ENCODE results near the gene AUTS2.

Gene AUTS2

DNA sequence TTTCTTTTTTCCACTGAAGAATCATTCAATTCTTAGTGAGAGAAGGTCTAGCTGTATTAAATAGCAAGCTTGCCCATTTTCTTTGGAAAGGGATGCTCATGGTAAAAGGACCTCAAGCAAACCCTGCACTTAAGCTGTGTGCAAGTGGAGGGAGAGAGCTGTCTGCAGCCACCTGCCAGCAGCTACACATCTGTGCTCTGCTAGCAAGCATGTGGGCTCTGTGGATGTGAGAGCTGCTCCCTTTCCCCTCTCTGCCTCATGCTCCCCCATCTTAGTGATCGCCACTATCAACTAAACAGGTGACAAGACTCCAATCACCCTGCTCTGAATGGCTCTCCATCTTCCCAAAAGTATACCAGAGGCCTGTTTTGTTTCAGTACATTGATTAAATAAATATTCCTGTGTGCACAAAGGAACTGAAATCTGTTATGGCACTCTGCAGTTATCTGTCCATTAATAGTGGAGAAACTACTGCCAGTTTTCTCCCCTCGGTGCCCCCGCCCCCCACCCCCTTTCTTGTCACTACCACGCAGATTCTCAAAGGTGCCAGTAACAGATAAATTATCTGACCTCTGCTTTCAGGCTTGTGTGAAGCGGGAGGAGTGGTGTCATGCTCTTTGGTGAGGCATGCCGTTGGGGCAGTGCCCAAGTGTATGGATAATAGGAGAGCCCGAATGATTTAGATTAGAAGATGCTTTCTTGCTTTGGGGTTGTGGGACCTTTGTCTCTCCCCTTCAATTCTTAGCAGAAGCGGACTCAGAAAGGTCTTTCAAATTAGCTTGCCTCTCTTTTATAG, 26.4 kb downstream of the AUTS2 start:
- no peak for DNase-seq (ENCODE audit: low read depth)

DNA sequence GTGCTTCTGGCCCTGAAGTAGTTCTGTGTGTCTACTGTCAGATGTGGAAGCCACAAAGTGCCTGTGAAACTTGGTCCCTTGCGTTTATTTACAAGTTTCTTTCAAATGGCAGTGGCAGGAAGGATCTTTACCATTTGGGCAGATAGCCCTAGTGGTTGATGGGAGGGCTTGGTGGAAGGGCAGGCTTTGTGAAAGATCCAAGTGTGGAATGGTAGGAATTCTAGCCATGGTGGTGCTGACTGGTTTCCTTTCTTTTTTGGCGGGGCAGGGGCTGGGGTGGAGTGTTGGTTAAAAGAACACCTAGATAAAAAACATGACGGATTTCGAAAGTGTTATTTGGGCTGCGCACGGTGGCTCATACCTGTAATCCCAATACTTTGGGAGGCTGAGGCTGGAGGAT, 27.0 kb downstream of the AUTS2 start:
- DNase-seq (ENCODE audit: low read depth): no peak

DNA sequence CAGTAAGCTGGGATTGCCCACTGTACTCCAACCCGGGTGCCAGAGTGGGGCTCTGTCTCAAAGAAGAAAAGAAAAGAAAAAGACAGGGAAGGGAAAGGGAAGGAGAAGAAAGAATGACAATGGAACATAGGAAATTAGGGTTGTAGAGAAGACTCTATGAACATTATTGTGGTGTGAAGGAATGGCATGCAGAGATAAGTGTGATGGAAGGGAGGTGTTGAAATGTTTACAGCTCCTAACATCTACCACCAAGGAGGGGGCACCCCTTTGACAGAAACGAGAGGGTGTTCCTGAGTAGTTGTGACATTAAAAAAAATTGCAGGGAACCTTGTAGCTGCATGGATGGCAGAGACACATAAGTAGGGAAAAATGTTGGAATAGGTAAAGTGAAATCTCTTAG, 27.5 kb downstream of the AUTS2 start:
- DNase-seq (ENCODE audit: low read depth): no peak

DNA sequence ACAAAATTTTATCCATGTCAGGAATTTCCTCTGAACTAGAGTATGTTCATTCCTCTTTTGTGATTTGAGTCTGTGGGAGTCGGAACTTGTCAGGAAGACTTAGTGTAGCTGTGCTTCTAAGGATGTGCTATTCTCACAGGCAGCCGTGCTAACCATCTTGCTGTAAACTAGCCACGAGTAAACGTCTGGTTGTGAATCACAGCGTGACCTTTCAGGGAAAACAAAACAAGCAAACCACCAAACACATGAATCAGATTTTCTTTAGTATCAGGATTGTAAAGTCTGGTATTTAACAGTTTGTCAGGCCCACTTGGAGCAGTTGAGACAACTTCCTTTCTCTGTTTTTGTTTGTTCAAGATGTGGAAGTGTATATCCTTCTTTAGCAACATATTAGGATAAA, 32.0 kb downstream of the AUTS2 start:
- no peak for DNase-seq (ENCODE audit: low read depth)

DNA sequence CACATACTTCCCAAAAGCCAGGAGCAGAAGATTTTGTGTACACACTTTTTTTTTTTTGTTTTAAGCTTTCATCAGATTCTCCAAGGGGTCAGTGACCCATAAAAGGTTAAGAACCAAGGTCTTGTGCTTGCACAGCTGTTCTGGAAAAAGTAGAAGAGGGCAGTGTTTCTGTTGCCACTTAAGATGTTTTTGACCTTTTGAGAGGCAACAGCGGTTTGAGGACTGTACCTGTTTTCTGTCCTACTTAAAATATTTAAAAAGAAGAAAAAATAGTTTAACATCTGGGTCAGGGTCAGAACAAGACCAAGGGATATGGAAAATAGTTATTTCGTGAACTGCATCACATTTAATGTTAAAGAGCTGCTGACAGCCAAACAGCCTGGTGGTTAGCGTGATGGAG, 32.9 kb downstream of the AUTS2 start:
- no peak for DNase-seq (ENCODE audit: low read depth)

DNA sequence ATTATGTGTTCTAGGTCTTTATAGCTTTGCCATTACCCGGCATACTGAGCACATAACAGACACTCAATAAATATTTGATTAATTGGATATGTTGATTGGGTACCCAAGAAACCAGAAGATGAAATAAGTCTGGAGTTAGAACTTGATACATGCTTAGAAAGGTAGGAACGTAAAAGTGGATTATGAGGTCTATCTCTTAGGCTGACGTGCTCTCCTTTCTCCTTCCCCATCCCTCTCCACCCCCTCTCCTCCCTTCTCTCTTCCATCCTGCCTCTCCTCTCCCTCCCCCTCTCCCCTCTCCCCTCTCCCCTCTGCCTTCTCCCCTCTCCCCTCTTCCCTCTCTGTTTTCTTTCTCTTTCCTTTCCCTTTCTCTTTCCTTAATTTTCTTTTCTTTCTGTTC, 34.0 kb downstream of the AUTS2 start:
- no peak for DNase-seq (ENCODE audit: low read depth)

DNA sequence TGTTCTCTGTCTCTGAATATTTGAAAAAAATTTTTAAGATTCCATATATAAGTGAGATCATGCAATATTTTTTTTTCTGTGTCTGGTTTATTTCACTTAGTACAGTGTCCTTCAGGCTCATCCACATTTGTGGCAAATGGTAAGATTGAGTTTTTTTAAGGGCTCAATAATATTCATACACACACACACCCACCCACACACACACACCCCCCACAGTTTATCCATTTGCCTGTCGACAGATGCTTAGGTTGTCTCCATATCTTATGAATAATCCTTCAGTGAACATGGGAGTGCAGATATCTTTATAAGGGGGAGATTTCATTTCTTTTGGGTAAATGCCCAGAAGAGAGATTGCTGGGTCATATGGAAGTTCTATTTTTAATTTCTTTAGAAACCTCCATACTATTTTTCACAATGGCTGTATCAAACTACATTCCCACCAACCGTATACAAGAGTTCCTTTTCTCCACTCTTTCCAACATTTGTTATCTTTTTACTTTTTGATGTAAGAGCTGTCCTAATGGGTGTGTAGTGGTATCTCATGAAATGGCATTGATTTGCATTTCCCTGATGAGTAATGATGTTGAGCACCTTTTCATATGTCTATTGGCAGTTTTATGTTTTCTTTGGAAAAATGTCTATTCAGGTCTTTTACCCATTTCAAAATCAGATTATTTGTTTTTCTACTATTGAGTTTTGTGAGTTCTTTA, 35.0 kb downstream of the AUTS2 start:
- DNase-seq (ENCODE audit: low read depth): no peak

DNA sequence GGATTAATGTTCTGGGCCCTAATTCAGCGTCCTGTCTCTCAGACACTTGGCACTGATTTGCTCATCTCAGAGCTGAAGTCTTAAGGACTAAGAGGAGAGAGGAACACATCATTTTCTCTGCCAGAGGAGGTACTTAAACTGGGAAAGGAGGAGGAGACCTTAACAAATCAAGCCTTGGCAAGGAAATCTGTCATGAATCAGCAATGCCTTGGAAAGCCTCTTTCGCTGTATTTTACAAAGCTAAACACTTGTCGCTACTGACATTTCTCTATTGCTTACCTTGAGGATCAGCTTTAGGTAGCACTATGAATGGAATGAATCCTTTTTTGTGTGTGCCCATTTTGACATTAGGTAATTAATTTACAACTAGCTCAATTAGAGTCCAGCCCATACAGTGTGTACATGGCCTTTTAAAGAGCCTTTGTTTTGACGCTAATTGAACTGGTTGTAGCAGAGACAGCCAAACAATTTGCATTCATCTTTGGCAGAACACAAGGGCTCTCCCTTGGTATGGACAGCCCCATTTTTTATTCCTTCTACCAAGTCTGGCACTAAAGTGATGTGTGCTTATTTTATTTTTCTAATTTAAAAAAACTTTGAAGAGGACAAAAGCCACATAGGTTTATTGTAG, 37.4 kb downstream of the AUTS2 start:
- no peak for DNase-seq (ENCODE audit: low read depth)

DNA sequence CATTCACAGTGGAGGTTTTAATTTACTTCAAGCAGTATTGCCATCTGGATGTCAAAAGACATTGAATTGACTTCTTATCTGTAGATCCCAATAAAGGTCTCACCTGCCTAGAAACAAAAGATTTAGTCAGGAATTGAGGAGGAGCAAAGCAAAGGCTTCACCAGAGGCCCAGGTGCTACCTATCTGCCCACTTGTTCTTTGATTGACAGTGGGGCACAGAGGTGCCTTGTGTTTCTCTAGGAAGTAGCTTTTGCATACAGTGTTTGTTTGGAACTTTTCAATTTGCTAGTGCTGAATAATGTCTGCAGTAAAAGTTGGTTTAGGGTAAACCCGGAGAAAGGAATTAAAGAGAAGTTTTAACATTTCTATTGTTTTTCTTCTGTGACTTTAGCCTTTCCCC, 40.4 kb downstream of the AUTS2 start:
- DNase-seq (ENCODE audit: low read depth): no peak

DNA sequence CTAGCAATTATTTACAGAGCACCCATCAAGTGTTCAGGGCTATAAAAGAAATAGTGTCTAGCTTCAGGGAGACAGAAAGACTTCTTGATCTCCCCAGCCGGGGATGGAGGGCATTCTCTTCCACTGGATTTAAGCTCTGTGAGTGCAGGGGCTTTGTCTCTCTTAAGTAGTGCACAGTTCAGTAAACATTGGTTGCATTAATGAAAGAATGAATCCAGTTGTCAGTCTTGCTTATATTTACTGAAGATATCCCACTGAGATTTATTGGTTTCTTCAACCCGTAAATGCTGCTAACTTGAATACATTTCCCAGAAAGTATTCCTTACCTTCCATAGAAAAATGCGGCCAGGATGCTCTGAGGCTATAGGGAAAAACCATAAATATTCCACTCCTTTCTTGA, 41.9 kb downstream of the AUTS2 start:
- no peak for DNase-seq (ENCODE audit: low read depth)

DNA sequence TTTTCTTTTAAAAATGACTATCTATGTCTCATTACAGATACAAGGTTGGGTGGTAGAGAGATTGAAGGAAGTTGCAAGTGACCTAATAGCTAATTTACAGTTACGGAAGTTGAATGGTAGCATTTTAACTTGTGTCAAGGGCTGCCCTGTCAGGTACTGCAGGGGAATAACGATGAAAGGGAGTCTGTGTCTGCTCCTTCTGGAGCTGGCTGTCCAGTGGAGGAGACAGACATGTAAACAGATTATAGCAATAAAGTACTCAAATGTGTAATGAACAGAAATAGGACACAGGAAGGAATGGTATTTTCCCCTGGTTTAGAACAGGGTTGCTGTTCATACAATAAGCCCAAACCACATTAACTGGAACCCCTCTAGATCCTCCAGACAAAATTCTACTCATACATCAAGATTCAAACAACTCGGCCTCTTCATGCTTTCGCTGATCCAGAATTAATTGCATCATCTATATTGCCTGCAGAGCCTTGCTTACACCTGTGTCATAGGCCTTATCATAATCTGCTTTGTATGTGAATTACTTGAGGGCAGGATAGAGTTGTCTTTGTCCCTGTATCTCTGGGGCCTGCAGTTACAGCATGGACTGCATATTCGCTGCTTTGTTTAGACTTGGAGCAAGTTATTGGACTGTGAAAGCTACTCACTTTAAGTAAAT, 42.8 kb downstream of the AUTS2 start:
- no peak for DNase-seq (ENCODE audit: low read depth)

DNA sequence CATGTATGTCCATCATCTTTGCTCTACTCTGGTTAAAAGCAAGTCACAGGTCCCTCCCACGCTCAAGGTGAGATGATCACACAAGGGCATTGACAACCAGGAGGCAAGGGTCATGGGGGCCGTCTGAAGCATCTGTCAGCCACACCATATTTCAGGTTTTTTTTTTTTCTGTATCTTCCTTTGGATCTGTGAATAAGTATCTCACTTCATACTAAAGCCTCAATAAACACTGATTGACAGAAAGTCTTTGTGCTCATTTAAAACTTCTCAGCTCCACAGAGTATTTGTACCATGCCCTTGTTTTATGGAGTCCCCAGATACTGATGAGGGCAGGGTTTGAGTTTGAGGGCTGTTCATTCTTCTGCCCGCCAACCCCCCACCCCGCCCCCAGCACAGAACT, 45.0 kb downstream of the AUTS2 start:
- no peak for DNase-seq (ENCODE audit: low read depth)

DNA sequence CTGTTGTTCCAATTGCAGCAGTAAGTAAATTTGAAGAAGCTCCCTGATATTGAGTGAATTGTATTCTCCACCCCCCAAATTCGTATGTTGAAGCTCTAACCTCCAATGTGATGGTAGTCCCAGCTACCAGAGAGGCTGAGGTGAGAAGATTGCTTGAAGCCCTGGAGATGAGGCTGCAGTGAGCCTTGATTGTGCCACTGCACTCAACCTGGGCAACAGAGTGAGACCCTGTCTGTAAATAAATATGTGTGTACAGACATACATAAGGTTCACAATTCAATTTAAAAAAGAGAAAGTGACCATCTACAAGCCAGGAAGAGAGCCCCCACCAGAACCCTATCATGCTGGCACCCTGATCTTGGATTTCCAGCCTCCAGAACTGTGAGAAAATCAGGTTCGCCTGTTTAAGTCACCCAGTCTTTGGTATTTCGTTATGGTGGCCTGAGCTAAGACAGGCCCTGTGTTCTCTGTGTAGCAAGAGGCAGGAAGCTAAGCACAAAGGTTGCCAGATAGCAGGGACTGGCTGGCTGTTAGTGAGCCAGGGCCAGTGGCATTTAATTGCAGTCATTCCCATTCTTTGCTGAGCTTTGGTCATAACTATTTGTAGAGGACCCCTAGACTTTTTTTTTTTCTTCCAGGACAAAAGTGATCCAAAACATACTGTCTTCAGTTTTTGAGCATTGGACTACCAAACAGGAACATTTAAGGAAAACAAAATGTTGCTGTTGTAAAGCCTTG, 45.6 kb downstream of the AUTS2 start:
- DNase-seq (ENCODE audit: low read depth): no peak

DNA sequence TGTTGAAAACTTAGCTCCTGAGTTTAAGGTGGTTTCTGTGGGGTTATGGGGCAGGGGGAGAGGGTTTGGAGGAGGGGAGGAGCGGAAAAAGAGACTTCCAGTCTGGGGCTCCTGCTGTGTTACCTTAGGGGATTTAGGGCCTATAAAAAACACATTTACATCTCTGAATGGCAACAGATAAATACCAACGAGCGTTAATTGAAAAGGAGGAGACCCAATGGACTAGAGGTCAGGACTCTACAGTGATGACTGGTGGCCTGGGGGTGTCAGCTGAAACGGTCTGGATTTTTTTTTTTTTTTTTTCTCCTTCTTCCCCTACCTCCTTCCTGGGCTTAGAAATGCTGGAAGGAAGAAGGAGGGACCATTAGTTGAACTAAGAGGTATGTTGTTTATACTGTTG, 47.4 kb downstream of the AUTS2 start:
- no peak for DNase-seq (ENCODE audit: low read depth)

DNA sequence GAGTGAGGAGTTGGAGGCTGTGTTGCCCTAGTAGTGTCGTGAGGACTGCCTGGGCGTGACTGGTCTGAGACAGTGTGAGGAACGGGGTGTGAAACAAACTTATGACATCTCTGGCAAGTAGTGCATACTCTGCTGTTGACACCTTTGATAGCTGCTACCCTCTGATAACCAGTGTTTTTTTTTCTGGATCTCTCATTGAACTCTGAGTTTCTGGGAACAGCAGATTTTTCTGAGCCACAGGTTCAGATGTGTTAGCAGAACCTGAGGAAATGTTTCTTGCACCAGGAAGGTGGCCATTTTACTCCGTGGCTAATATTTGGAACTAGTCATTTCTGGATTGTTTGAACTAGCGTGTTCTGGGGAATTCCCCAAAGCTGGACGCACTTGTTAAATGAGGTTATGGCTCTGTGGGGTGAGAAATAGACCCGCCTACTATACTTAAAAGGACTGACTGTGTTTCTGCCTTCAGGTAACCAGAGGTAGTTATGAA, 52.9 kb downstream of the AUTS2 start:
- DNase-seq (ENCODE audit: low read depth): no peak

DNA sequence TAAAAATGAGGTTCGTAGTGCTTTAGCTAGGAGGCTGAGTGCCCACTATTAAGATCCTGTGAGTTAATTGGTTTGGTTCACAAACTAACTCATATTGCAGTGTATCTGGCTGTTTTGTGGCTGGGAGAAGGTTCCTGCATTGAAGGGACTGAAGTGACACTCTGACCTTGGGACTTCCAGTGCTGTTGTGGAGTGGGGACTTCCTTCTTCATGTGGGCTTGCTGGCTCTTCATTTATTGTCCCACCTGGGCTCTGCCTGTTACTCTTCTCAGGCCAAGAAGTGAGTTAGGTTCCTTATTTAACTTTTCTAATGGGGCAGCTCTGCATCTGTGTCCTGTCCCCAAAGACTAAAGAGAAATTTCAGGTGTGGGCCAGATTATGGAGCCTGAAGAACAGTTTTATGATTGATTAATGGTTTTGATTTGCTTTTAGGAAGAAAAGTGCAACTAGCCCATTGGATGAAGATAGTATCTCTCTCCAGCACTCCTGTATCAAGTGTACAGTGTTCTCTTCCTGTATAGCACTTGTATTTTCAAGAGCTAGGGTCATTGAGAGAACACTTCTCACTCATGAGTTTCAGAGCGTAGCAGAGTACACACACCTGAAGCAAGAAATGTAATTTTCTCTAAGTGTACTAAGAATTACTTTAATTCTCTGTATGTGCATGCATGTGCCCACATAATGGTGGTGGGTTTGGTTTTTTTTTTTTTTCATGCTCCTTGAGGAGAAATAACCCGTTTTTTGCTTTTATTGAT, 54.8 kb downstream of the AUTS2 start:
- no peak for DNase-seq (ENCODE audit: low read depth)

DNA sequence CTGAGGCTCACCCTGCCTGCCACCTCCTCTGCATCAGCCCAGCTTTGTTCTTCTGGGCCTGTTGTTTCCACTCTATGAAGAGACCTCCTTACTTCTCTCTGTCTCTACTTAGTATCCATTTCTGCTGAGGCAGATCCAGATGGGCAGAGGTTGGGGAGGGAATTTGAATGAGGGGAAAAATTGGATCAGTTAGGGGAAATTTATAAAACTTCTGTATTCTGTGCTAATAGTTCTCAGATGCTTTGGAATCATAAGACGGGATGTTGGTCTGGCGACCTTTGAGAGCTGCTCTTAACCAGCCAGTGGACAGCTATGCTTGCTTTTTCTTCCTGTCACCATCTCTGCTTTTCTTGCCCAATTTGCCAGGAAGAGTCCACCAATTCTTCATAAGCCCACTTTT, 55.5 kb downstream of the AUTS2 start:
- no peak for DNase-seq (ENCODE audit: low read depth)

DNA sequence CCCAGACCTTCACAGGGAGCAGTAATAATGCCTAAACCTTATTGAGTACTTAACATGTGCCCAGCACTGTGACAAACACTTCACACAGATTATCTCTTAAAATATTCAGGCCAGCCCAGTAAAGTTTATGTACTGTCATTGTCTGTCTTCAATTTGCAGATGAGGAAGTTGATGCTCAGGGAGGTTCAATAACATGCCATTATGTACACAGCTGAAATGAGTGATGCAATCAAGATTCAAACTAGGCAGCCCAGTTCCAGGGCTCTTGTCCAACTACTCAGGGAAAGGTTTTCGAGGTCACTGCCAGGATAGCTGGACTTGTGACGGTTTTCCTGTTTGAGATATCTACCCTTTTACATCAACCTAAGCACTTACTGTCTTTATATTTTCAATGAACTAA, 56.1 kb downstream of the AUTS2 start:
- DNase-seq (ENCODE audit: low read depth): no peak

DNA sequence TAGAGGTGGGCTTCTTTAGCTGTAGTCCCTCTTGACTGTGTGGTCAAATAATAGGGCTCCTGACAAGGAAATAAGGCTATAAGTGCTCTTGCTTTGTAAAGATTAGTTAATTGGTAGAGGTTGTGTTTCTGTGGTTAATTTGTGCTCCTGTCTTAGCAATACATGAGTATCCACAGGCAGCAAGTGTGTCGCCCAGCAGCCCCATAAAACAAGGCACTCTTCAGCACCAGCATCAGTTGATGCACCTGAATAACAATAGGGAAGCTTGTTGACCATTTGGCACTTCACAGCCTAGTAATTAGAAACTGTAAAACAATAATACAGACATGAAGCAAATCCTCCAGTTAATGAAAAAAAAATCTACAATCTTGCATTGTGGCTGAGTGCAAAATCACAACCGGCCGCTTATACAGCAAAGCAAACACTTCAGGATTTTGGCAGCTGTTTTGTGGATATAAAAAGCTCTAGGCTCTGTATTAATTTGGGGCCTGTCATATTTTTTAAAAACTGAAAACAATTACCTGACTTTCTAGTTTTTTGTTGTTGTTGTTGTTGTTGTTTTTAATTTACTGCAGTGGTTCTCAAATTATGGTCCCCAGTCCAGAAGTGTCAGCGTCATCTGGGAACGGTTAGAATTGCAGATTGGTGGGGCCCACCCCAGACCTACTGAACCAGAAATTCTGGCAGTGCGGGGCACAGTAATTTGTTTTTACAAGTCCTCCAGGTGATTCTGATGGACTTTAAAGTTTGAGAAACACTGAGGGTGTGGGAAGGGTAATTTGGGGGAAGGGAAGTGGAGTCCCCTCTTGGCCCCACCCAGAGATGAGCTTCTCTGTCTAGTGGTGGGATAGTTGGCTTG, 56.8 kb downstream of the AUTS2 start:
- DNase-seq (ENCODE audit: low read depth): no peak

DNA sequence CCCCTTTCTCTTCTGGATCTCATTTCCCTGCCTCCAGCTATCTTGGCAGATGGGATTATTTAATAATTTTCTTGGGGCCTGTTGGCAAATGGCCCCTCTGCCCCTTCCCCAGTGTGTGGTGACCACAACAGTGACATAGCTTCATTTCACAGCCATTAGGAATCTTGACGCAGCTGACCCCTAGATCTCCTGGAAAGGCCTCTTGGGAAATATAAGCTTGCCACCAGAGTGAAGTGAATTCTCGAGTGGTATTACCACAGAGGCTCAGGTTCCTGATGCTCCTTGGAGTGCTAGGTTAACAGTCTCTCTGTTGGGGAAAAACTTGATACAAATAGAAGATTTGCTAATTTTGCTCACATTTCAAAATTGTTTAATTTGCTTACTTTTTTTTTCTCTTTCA, 57.8 kb downstream of the AUTS2 start:
- no peak for DNase-seq (ENCODE audit: low read depth)

Data from HS-5 (cell line).